Endothelial cell (in vitro differentiated cells): Measurements from ENCODE around the gene KRTAP10-6. TPM values are rescaled to one million over a fixed set of nuclear protein-coding genes. Genes with fewer than 3 reads are reported as not detected.
"Not testable (repeated sequence)": the region's sequence is repeated elsewhere in the genome, so short reads cannot be mapped to it uniquely, and the experiment has no call there.

ENCODE experiments used
- DNase-seq: peaks from one replicate; pipeline ENCODE4 v3.0.0; 2021; ENCODE audit warnings: low spot score
- H3K27ac Mint-ChIP-seq: one replicate; pipeline ENCODE4 v1.8.0; 2021; ENCODE audit warnings: mixed read lengths, inconsistent platforms; ENCODE audit not compliant: unreplicated experiment
- H3K27me3 Mint-ChIP-seq: one replicate; pipeline ENCODE4 v1.8.0; 2021; ENCODE audit warnings: mild to moderate bottlenecking, moderate library complexity, mixed read lengths, inconsistent platforms; ENCODE audit not compliant: unreplicated experiment
- H3K36me3 Mint-ChIP-seq: one replicate; pipeline ENCODE4 v1.8.0; 2021; ENCODE audit warnings: mild to moderate bottlenecking, low read depth, mixed read lengths, inconsistent platforms; ENCODE audit not compliant: unreplicated experiment
- H3K4me1 Mint-ChIP-seq: one replicate; pipeline ENCODE4 v1.8.0; 2021; ENCODE audit warnings: mild to moderate bottlenecking, mixed read lengths, inconsistent platforms; ENCODE audit not compliant: unreplicated experiment
- H3K4me3 Mint-ChIP-seq: one replicate; pipeline ENCODE4 v1.8.0; 2021; ENCODE audit warnings: mild to moderate bottlenecking, mixed read lengths, inconsistent platforms; ENCODE audit not compliant: unreplicated experiment
- H3K9me3 Mint-ChIP-seq: one replicate; pipeline ENCODE4 v1.8.0; 2021; ENCODE audit warnings: mixed read lengths, inconsistent platforms; ENCODE audit not compliant: unreplicated experiment
- CTCF ChIP-seq: fragments of 200-600 bp; sonication (generic); IDR thresholded peaks from one replicate; pipeline ENCODE4 v1.5.0; 2021; ENCODE audit warnings: antibody characterized with exemption; ENCODE audit not compliant: unreplicated experiment
- total RNA-seq: library from RNA; stranded (reverse); fragmentation: NEBNext Ultra II Directional; extraction: Animal tissue kit (Norgen Biotek cat#: 25700); gene quantifications from one replicate; pipeline ENCODE4 v1.2.1, GENCODE V29; 2021; ENCODE audit not compliant: unreplicated experiment

KRTAP10-6 gene
- total RNA-seq, 1 donor from 2014 or later, result not detected

GRCh38 chr21:44567481-44568171 is 24.7 kb downstream of the KRTAP10-6 start:
- Mint-ChIP-seq H3K9me3 (no peaks in the 10 kb centered on the region), H3K36me3 (peaks cover 3% of the 10 kb centered on the region), H3K4me3 (no peak overlapping the region), H3K4me1 (no peaks in the 10 kb centered on the region), H3K27me3 (peaks cover 5% of the 10 kb centered on the region), H3K27ac (no peak overlapping the region)
- no peak for DNase-seq
- no peak for TF ChIP-seq CTCF

- Mint-ChIP-seq H3K27ac (no peak overlapping the region), H3K4me1 (no peaks in the 10 kb centered on the region), H3K9me3 (peaks cover 4% of the 10 kb centered on the region), H3K4me3 (no peak overlapping the region), H3K36me3 (no peaks in the 10 kb centered on the region), H3K27me3 (peaks cover 3% of the 10 kb centered on the region)
- TF ChIP-seq CTCF, result no peak
- no peak for DNase-seq
Observed at GRCh38 chr21:44566403-44566802, 25.9 kb downstream of the KRTAP10-6 start.

GRCh38 chr21:44564886-44565598 is 27.3 kb downstream of the KRTAP10-6 start:
- Mint-ChIP-seq H3K36me3 (no peaks in the 10 kb centered on the region), H3K27me3 (peaks cover 3% of the 10 kb centered on the region), H3K9me3 (peaks cover 4% of the 10 kb centered on the region), H3K27ac (no peak overlapping the region), H3K4me1 (no peaks in the 10 kb centered on the region), H3K4me3 (no peak overlapping the region)
- no peak for TF ChIP-seq CTCF
- no peak for DNase-seq

GRCh38 chr21:44564099-44564498 is 28.2 kb downstream of the KRTAP10-6 start:
- peaks cover 3% of the 10 kb centered on the region for H3K27me3 Mint-ChIP-seq
- no peak overlapping the region for H3K27ac Mint-ChIP-seq
- H3K9me3 Mint-ChIP-seq, result peaks cover 4% of the 10 kb centered on the region
- no peaks in the 10 kb centered on the region for H3K36me3 Mint-ChIP-seq
- TF ChIP-seq CTCF, result no peak
- no peak overlapping the region for H3K4me3 Mint-ChIP-seq
- DNase-seq, result no peak
- H3K4me1 Mint-ChIP-seq, result no peaks in the 10 kb centered on the region

GRCh38 chr21:44558695-44559094 is 33.6 kb downstream of the KRTAP10-6 start, which contains the start of gene KRTAP10-3:
KRTAP10-3 (minus strand) TSS chr21:44558795; CDS start chr21:44558715, 80 bp downstream.
- Mint-ChIP-seq H3K27me3 (peaks cover 9% of the 10 kb centered on the region), H3K27ac (no peak within 1 kb of the TSS), H3K36me3 (no peaks in the 10 kb centered on the region), H3K4me1 (peaks cover 4% of the 10 kb centered on the region), H3K4me3 (no peak within 1 kb of the TSS), H3K9me3 (peaks cover 4% of the 10 kb centered on the region)
- no peak for TF ChIP-seq CTCF
- no peak for DNase-seq

GRCh38 chr21:44558329-44558675 is 34.0 kb downstream of the KRTAP10-6 start:
- H3K4me1 Mint-ChIP-seq, H3K27ac Mint-ChIP-seq, H3K9me3 Mint-ChIP-seq, H3K36me3 Mint-ChIP-seq, DNase-seq, H3K27me3 Mint-ChIP-seq, H3K4me3 Mint-ChIP-seq: not testable (repeated sequence)
